MM.1S (cell line): ENCODE results near the gene CRYBG3.
A peak's percentile ranks its signal among the peaks of the same experiment; 100 is the strongest.

Source experiments
- DNase-seq: peaks from one replicate; pipeline ENCODE4 v3.0.0-alpha.2; 2015
- H2AFZ ChIP-seq: fragments of 300-600 bp; sonication (generic); 2 replicates; pipeline ENCODE4 v1.6.0; 2016; ENCODE audit warnings: antibody characterized with exemption, low read length
- H3F3A ChIP-seq: fragments of 300-600 bp; sonication (generic); 2 replicates; pipeline ENCODE4 v1.6.1; 2016; ENCODE audit warnings: mild to moderate bottlenecking, antibody characterized with exemption, low read length, moderate library complexity, mixed read lengths; ENCODE audit not compliant: insufficient read depth
- H3K27ac ChIP-seq: fragments of 300-600 bp; sonication (generic); 2 replicates; pipeline ENCODE4 v1.5.1; 2016; ENCODE audit warnings: mild to moderate bottlenecking, low read length
- H3K27me3 ChIP-seq: fragments of 300-600 bp; sonication (generic); replicated peaks from 2 replicates; pipeline ENCODE4 v1.6.0; 2016; ENCODE audit warnings: low read length; ENCODE audit not compliant: insufficient read depth
- H3K36me3 ChIP-seq: fragments of 300-600 bp; sonication (generic); replicated peaks from 2 replicates; pipeline ENCODE4 v1.6.1; 2016; ENCODE audit warnings: mild to moderate bottlenecking, low read length, mixed read lengths; ENCODE audit not compliant: insufficient read depth
- H3K4me1 ChIP-seq: fragments of 300-600 bp; sonication (generic); 2 replicates; pipeline ENCODE4 v1.6.1; 2016; ENCODE audit warnings: low read length, mixed read lengths
- H3K4me2 ChIP-seq: fragments of 300-600 bp; sonication (generic); 2 replicates; pipeline ENCODE4 v1.6.0; 2016; ENCODE audit warnings: low read depth, low read length
- H3K4me3 ChIP-seq: fragments of 300-600 bp; sonication (generic); 2 replicates; pipeline ENCODE4 v1.5.1; 2016; ENCODE audit warnings: low read length, mixed read lengths
- H3K79me2 ChIP-seq: fragments of 300-600 bp; sonication (generic); 2 replicates; pipeline ENCODE4 v1.6.1; 2016; ENCODE audit warnings: mixed run types, low read length, mixed read lengths
- H3K9ac ChIP-seq: fragments of 300-600 bp; sonication (generic); 2 replicates; pipeline ENCODE4 v1.6.1; 2016; ENCODE audit warnings: low read length, mixed read lengths
- H3K9me2 ChIP-seq: fragments of 300-600 bp; sonication (generic); replicated peaks from 2 replicates; pipeline ENCODE4 v1.6.1; 2016; ENCODE audit warnings: mild to moderate bottlenecking, low read length, mixed read lengths; ENCODE audit not compliant: insufficient read depth
- H3K9me3 ChIP-seq: fragments of 300-600 bp; sonication (generic); replicated peaks from 2 replicates; pipeline ENCODE4 v1.6.1; 2016; ENCODE audit warnings: mild to moderate bottlenecking, low read length, mixed read lengths; ENCODE audit not compliant: insufficient read depth
- H4K20me1 ChIP-seq: fragments of 300-600 bp; sonication (generic); 2 replicates; pipeline ENCODE4 v1.6.1; 2016; ENCODE audit warnings: mild to moderate bottlenecking, low read length, moderate library complexity, mixed read lengths; ENCODE audit not compliant: insufficient read depth
- CTCF ChIP-seq: fragments of 300-600 bp; sonication (generic); IDR thresholded peaks from 2 replicates; pipeline ENCODE4 v1.5.1; 2016; ENCODE audit warnings: antibody characterized with exemption, low read length, mixed read lengths
- EZH2 ChIP-seq: fragments of 300-600 bp; sonication (generic); optimal IDR thresholded peaks from 2 replicates; pipeline ENCODE3; 2017; ENCODE audit warnings: low read depth, mild to moderate bottlenecking, antibody characterized with exemption, low read length, mixed read lengths
- EZH2phosphoT487 ChIP-seq: fragments of 300-600 bp; sonication (generic); IDR thresholded peaks from 2 replicates; pipeline ENCODE4 v1.6.1; 2018; ENCODE audit warnings: antibody characterized with exemption, low read length

Gene CRYBG3

GRCh38 chr3:97968376-97968775, 146.6 kb downstream of the CRYBG3 start:
- Histone ChIP-seq H3K4me3 (no peak overlapping the region), H3K4me1 (peaks cover 29% of the 10 kb centered on the region), H4K20me1 (no peaks in the 10 kb centered on the region), H3K4me2 (no peak overlapping the region; the same call in 1 of the 2 replicates), H3K27ac (no peak overlapping the region), H3K36me3 (0 out of 2 replicates have a peak, but pooled peaks cover 9% of the 10 kb centered on the region), H3K9me3 (no peaks in the 10 kb centered on the region), H3K9me2 (no peaks in the 10 kb centered on the region), H3K27me3 (no peaks in the 10 kb centered on the region), H3F3A (peaks cover 9% of the 10 kb centered on the region; the same call in 1 of the 2 replicates), H2AFZ (no peak overlapping the region), H3K9ac (no peak overlapping the region), H3K79me2 (peaks cover 81% of the 10 kb centered on the region)
- TF ChIP-seq EZH2 = no peak
- no peak for TF ChIP-seq CTCF
- TF ChIP-seq EZH2phosphoT487 = no peak
- DNase-seq = peak; percentile 47

- Histone ChIP-seq H3F3A (peaks cover 11% of the 10 kb centered on the region), H3K9me3 (no peaks in the 10 kb centered on the region), H3K36me3 (0 out of 2 replicates have a peak, but pooled peaks cover 9% of the 10 kb centered on the region), H3K9me2 (no peaks in the 10 kb centered on the region), H3K9ac (no peak overlapping the region), H3K27me3 (no peaks in the 10 kb centered on the region), H2AFZ (no peak overlapping the region), H3K79me2 (peaks cover 72% of the 10 kb centered on the region), H3K27ac (no peak overlapping the region), H3K4me3 (no peak overlapping the region), H3K4me1 (peaks cover 31% of the 10 kb centered on the region), H3K4me2 (peak overlapping the region; percentile 84; the same call in 1 of the 2 replicates), H4K20me1 (no peaks in the 10 kb centered on the region)
- no peak for TF ChIP-seq CTCF
- no peak for TF ChIP-seq EZH2phosphoT487
- no peak for TF ChIP-seq EZH2
- no peak for DNase-seq
Observed at GRCh38 chr3:97969541-97969940, 147.7 kb downstream of the CRYBG3 start.

DNA sequence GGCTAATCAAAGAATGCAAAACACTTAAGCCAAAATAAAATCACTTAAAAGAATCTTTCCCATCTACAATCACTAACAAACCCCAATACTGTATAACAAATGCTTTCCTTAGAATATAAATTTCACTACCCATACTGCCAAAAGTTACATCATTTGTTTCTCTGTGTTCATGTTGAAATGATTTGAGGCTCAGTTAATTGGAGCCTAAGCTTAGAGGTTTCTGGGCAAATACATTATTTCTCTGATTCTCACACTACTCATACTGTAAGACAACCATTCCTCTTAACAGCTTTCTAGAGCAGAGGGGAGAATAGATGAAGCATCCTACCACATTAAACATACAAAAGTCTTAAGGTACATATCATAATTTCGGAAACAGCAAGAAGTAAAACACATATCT, 148.3 kb downstream of the CRYBG3 start:
- peaks cover 17% of the 10 kb centered on the region for H3F3A ChIP-seq
- H3K79me2 ChIP-seq = peaks cover 66% of the 10 kb centered on the region
- H3K9me2 ChIP-seq = no peaks in the 10 kb centered on the region
- no peaks in the 10 kb centered on the region for H3K27me3 ChIP-seq
- no peak for DNase-seq
- no peak overlapping the region for H3K27ac ChIP-seq
- peaks cover 37% of the 10 kb centered on the region for H3K4me1 ChIP-seq
- no peak overlapping the region for H3K9ac ChIP-seq
- no peaks in the 10 kb centered on the region for H3K9me3 ChIP-seq
- no peak overlapping the region for H2AFZ ChIP-seq
- H3K4me3 ChIP-seq = no peak overlapping the region
- TF ChIP-seq EZH2phosphoT487 (no peak), CTCF (no peak), EZH2 (no peak)
- no peaks in the 10 kb centered on the region for H4K20me1 ChIP-seq
- H3K36me3 ChIP-seq = 0 out of 2 replicates have a peak, but pooled peaks cover 9% of the 10 kb centered on the region
- peak overlapping the region; percentile 84 for H3K4me2 ChIP-seq
